ENCODE results near the gene GYG2. TPM values are rescaled to one million over a fixed set of nuclear protein-coding genes. Genes with fewer than 3 reads are reported as not detected.
"Not testable (repeated sequence)": the region's sequence is repeated elsewhere in the genome, so short reads cannot be mapped to it uniquely, and the experiment has no call there.

GYG2 gene
- 1.4 TPM for total RNA-seq
- long read RNA-seq: 0 reads

DNA sequence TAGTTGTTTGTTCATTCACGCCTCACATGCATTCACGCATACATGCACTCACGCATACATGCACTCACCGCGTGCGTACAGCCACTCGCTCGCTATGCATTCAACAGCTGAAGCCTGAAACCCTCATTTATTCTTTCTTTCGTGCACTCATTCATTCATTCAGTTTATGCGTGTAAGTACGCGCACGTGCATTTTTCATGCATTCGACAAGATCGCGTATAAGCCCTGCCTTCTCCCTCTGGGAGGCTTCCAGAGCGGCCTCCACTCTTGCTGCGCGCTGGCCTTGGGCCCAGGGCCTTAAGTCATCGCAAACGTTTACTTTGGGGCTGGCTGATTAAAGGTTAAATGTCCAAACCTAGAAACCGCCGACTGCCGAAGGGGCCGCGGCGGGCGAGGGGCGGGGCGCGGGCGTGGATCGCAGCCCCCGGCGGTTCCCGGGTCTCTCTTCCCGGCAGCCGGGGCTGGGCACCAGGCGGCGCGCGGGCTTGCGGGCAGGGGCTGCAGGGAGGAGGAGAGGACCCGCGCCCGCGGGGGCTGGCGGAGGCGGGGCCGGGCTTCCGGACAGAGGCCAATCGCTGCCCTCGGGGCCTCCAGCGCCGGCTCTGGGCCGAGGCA, at the start of gene GYG2:
Gene GYG2 (plus strand): TSS at position 587 of the 615 bp plus-strand sequence. CDS start 1,259 bp downstream, outside the sequence.
- H3K4me3 ChIP-seq: peak within 1 kb of the TSS; percentile 32
- intact Hi-C loops (cut with DNase I): no loop called here
- no peaks in the 10 kb centered on the region for H3K27me3 ChIP-seq
- no peaks in the 10 kb centered on the region for H3K36me3 ChIP-seq
- H3K9me3 ChIP-seq: no peaks in the 10 kb centered on the region
- no peaks in the 10 kb centered on the region for H3K4me1 ChIP-seq
- DNase-seq (no peak), ATAC-seq (peak; percentile 64)
- TF ChIP-seq, protein P1, sequence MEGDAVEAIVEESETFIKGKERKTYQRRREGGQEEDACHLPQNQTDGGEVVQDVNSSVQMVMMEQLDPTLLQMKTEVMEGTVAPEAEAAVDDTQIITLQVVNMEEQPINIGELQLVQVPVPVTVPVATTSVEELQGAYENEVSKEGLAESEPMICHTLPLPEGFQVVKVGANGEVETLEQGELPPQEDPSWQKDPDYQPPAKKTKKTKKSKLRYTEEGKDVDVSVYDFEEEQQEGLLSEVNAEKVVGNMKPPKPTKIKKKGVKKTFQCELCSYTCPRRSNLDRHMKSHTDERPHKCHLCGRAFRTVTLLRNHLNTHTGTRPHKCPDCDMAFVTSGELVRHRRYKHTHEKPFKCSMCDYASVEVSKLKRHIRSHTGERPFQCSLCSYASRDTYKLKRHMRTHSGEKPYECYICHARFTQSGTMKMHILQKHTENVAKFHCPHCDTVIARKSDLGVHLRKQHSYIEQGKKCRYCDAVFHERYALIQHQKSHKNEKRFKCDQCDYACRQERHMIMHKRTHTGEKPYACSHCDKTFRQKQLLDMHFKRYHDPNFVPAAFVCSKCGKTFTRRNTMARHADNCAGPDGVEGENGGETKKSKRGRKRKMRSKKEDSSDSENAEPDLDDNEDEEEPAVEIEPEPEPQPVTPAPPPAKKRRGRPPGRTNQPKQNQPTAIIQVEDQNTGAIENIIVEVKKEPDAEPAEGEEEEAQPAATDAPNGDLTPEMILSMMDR (IDR thresholded peaks at IDR 0.05): no peak
- no peak within 1 kb of the TSS for H3K27ac ChIP-seq

DNA sequence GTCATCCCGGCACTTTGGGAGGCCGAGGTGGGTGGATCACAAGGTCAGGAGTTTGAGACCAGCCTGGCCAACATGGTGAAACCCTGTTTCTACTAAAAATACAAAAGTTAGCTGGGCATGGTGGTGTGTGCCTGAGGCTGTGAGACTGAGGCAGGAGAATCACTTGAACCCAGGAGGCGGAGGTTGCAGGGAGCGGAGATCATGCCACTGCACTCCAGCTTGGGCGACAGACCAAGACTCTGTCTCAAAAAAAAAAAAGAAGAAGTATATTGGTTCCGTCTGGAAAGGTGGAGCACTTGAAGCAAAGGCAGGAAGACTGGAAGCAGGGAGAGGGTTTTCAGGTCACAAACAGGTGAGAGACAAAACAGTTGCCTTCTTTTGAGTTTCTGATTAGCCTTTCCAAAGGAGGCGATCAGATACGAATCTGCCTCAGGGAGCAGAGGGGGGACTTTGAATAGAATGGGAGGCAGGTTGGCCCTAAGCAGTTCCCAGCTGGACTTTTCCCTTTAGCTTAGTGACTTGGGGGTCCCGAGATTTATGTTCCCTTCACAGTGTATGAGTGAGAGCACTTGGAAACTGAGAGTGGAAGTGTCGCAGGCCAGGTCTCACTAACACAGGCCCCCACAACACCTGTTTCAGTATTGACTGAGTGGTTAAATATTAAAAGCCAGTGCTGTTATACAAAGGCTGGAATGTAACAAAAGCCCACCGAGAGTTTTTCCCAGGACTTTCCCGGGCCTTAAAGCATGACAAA, 48.1 kb upstream of the GYG2 start:
- H3K27me3 ChIP-seq; intact Hi-C loops (cut with DNase I); H3K9me3 ChIP-seq; DNase-seq; H3K27ac ChIP-seq; H3K4me3 ChIP-seq; H3K36me3 ChIP-seq; H3K4me1 ChIP-seq: not testable (repeated sequence)
- ATAC-seq: peak; percentile 49

DNA sequence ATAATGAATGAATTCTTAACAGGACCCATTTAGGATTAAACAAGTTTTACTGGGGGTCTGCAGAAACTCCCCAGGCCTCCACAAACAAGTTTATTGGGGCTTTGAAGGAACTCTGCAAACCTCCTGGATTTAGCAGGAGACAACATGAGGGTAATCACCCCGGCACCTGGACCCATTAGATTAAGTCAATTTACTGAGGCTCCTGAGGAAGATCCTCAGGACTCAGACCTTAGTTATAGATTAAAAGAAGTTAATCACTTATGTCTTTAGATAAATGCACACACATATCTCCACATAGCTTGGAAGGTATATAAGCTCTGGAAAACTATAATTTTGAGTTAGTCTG, 47.5 kb upstream of the GYG2 start:
- Histone ChIP-seq H3K27ac (no peak overlapping the region), H3K9me3 (no peaks in the 10 kb centered on the region)

DNA sequence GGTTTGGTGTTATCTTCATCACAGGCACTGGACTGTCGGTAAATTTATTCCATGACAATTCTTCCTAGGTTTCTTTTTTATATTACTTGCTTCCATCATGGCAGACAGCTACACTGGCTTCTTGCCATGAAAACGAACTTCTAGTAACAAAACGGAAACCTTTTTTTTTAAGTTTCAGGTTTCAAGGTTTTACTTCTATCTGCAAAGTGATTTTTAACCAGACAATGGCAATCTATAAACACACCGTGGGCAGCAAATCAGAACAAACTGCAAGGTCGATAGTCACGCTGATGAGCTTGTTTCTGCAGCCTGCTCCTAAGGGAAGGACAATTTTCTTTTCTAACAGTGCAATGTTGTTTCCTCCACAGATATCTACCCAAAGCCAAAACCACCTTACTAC, 47.0 kb upstream of the GYG2 start:
- intact Hi-C loops (cut with DNase I): no loop called here
- TF ChIP-seq, protein P1 (IDR thresholded peaks at IDR 0.05): no peak
- no peak for ATAC-seq

More for the DNA sequence above, 47.5 kb upstream of the GYG2 start:
- Histone ChIP-seq H3K27me3 (no peaks in the 10 kb centered on the region), H3K4me1 (no peaks in the 10 kb centered on the region), H3K4me3 (no peak overlapping the region), H3K36me3 (no peaks in the 10 kb centered on the region)
- intact Hi-C loops (cut with DNase I): no loop called here
- TF ChIP-seq, protein P1 (IDR thresholded peaks at IDR 0.05): no peak
- no peak for DNase-seq
- no peak for ATAC-seq

DNA sequence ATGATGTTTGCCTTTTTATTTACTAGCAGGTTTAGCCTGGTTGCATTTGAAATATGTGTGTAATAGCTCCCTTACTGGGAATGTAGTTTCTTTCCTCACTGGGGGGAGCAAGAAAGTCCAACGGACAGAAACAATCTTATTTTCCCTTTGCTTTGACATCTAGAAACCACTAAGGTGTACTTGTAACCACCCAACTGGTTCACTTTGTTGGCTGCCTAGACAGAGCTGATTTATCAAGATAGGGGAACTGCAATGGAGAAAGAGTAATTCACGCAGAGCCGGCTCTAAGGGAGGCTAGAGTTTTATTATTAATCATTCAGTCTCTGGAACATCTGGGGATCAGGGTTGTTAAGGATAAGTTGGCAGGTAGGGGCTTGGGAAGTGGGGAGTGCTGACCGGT, 46.6 kb upstream of the GYG2 start:
- intact Hi-C loops (cut with DNase I): no loop called here
- TF ChIP-seq, protein P1 (IDR thresholded peaks at IDR 0.05): no peak
- no peaks in the 10 kb centered on the region for H3K27me3 ChIP-seq

More for the DNA sequence above, 47.0 kb upstream of the GYG2 start:
- Histone ChIP-seq H3K27me3 (no peaks in the 10 kb centered on the region), H3K4me3 (no peak overlapping the region), H3K36me3 (no peaks in the 10 kb centered on the region), H3K4me1 (no peaks in the 10 kb centered on the region), H3K9me3 (no peaks in the 10 kb centered on the region), H3K27ac (no peak overlapping the region)
- DNase-seq: no peak

DNA sequence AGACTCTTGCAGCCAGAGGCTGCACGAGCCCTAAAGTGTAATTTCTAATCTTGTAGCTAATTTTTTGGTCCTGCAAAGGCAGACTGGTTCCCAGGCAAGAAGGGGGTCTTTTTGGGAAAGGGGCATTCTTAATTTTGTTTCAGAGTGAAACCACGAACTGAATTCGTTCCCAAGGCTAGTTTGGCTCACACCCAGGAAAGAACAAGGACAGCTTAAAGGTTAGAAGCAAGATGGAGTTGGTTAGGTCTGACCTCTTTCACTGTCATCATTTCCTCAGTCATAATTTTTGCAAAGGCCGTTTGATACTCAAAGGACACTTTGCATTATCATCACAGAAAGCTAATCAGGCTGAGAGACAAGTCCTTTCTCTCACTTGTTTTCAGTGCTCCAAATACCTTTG, 46.0 kb upstream of the GYG2 start:
- no peaks in the 10 kb centered on the region for H3K4me1 ChIP-seq
- DNase-seq: no peak
- no peaks in the 10 kb centered on the region for H3K27me3 ChIP-seq
- no peak for ATAC-seq
- intact Hi-C loops (cut with DNase I): no loop called here
- TF ChIP-seq, protein P1 (IDR thresholded peaks at IDR 0.05): no peak
- H3K9me3 ChIP-seq: no peaks in the 10 kb centered on the region
- H3K27ac ChIP-seq: no peak overlapping the region
- H3K4me3 ChIP-seq: no peak overlapping the region
- no peaks in the 10 kb centered on the region for H3K36me3 ChIP-seq

More for the DNA sequence above, 46.6 kb upstream of the GYG2 start:
- DNase-seq: no peak
- no peak overlapping the region for H3K27ac ChIP-seq
- H3K9me3 ChIP-seq: no peaks in the 10 kb centered on the region
- H3K36me3 ChIP-seq: no peaks in the 10 kb centered on the region
- H3K4me1 ChIP-seq: no peaks in the 10 kb centered on the region
- no peak for ATAC-seq
- H3K4me3 ChIP-seq: no peak overlapping the region
